Measurements from ENCODE around the gene RPIA.

The RPIA gene

GRCh38 chr2:88711289-88711688 lies 19.8 kb downstream of the RPIA start:
- H3K27me3 ChIP-seq (replicated peaks): no peaks in the 10 kb centered on the region
- in situ Hi-C loops (cut with HindIII; ENCODE audit: low pct_ligation_motif_present, low sequenced_read_pairs): no loop called here
- no peak for TF ChIP-seq CTCF (IDR thresholded peaks at IDR 0.05; ENCODE audit: low read depth, low read length, missing control alignments)
- DNase-seq: no peak
- no peak overlapping the region for H3K27ac ChIP-seq
- H3K36me3 ChIP-seq (replicated peaks): no peaks in the 10 kb centered on the region
- H3K4me3 ChIP-seq (ENCODE audit: low read depth, low read length): no peak overlapping the region

- no peaks in the 10 kb centered on the region for H3K36me3 ChIP-seq (replicated peaks)
- in situ Hi-C loops (cut with HindIII; ENCODE audit: low pct_ligation_motif_present, low sequenced_read_pairs): no loop called here
- H3K27me3 ChIP-seq (replicated peaks): no peaks in the 10 kb centered on the region
- no peak for DNase-seq
- H3K4me3 ChIP-seq (ENCODE audit: low read depth, low read length): no peak overlapping the region
- no peak overlapping the region for H3K27ac ChIP-seq
- TF ChIP-seq CTCF (IDR thresholded peaks at IDR 0.05; ENCODE audit: low read depth, low read length, missing control alignments): no peak
Measured at GRCh38 chr2:88711897-88712296, 20.4 kb downstream of the RPIA start.

GRCh38 chr2:88713408-88713807 lies 21.9 kb downstream of the RPIA start:
- in situ Hi-C loops (cut with HindIII; ENCODE audit: low pct_ligation_motif_present, low sequenced_read_pairs): no loop called here
- TF ChIP-seq CTCF (IDR thresholded peaks at IDR 0.05; ENCODE audit: low read depth, low read length, missing control alignments): no peak
- Histone ChIP-seq H3K27ac (no peak overlapping the region), H3K36me3 (replicated peaks) (no peaks in the 10 kb centered on the region), H3K27me3 (replicated peaks) (no peaks in the 10 kb centered on the region), H3K4me3 (ENCODE audit: low read depth, low read length) (no peak overlapping the region)
- DNase-seq: no peak

- in situ Hi-C loops (cut with HindIII; ENCODE audit: low pct_ligation_motif_present, low sequenced_read_pairs): no loop called here
- no peak overlapping the region for H3K4me3 ChIP-seq (ENCODE audit: low read depth, low read length)
- H3K27me3 ChIP-seq (replicated peaks): no peaks in the 10 kb centered on the region
- no peaks in the 10 kb centered on the region for H3K36me3 ChIP-seq (replicated peaks)
- no peak for DNase-seq
- no peak for TF ChIP-seq CTCF (IDR thresholded peaks at IDR 0.05; ENCODE audit: low read depth, low read length, missing control alignments)
- H3K27ac ChIP-seq: no peak overlapping the region
Measured at GRCh38 chr2:88714667-88715066, 23.2 kb downstream of the RPIA start.

- DNase-seq: no peak
- TF ChIP-seq CTCF (IDR thresholded peaks at IDR 0.05; ENCODE audit: low read depth, low read length, missing control alignments): no peak
- no peaks in the 10 kb centered on the region for H3K36me3 ChIP-seq (replicated peaks)
- no peaks in the 10 kb centered on the region for H3K27me3 ChIP-seq (replicated peaks)
- no peak overlapping the region for H3K4me3 ChIP-seq (ENCODE audit: low read depth, low read length)
- in situ Hi-C loops (cut with HindIII; ENCODE audit: low pct_ligation_motif_present, low sequenced_read_pairs): no loop called here
- no peak overlapping the region for H3K27ac ChIP-seq
Measured at GRCh38 chr2:88720399-88720798, 28.9 kb downstream of the RPIA start.

- no peak for TF ChIP-seq CTCF (IDR thresholded peaks at IDR 0.05; ENCODE audit: low read depth, low read length, missing control alignments)
- H3K27ac ChIP-seq: no peak overlapping the region
- DNase-seq: no peak
- in situ Hi-C loops (cut with HindIII; ENCODE audit: low pct_ligation_motif_present, low sequenced_read_pairs): no loop called here
- H3K4me3 ChIP-seq (ENCODE audit: low read depth, low read length): no peak overlapping the region
- no peaks in the 10 kb centered on the region for H3K36me3 ChIP-seq (replicated peaks)
- no peaks in the 10 kb centered on the region for H3K27me3 ChIP-seq (replicated peaks)
Measured at GRCh38 chr2:88721268-88721667, 29.8 kb downstream of the RPIA start.

Measured in brain microvascular endothelial cell (primary cell).